ENCODE measurements around the gene NUP98.
"Not testable (repeated sequence)": the region's sequence is repeated elsewhere in the genome, so short reads cannot be mapped to it uniquely, and the experiment has no call there.

NUP98 gene

GRCh38 chr11:3796801-3797328 lies 489 bp downstream of the NUP98 start:
- no peak for DNase-seq

GRCh38 chr11:3796346-3796745 lies 1.0 kb downstream of the NUP98 start:
- DNase-seq = no peak

- no peak for DNase-seq
These were observed 1.4 kb downstream of the NUP98 start for GRCh38 chr11:3796002-3796311.

GRCh38 chr11:3795131-3796001 lies 2.0 kb downstream of the NUP98 start:
- no peak for DNase-seq

GRCh38 chr11:3794387-3794786 lies 3.0 kb downstream of the NUP98 start:
- not testable (repeated sequence) for DNase-seq

- DNase-seq = no peak
These were observed 10.4 kb downstream of the NUP98 start for GRCh38 chr11:3786781-3787428.

- no peak for DNase-seq
These were observed 13.7 kb downstream of the NUP98 start for GRCh38 chr11:3783611-3784010.

GRCh38 chr11:3782963-3783362 lies 14.4 kb downstream of the NUP98 start:
- DNase-seq = no peak

- DNase-seq = no peak
These were observed 15.9 kb downstream of the NUP98 start for GRCh38 chr11:3781423-3781822.

GRCh38 chr11:3775736-3776406 lies 21.5 kb downstream of the NUP98 start:
- DNase-seq = no peak

GRCh38 chr11:3773180-3773579 lies 24.2 kb downstream of the NUP98 start:
- DNase-seq = no peak

- DNase-seq = no peak
These were observed 29.8 kb downstream of the NUP98 start for GRCh38 chr11:3767536-3767935.

- not testable (repeated sequence) for DNase-seq
These were observed 30.5 kb downstream of the NUP98 start for GRCh38 chr11:3766836-3767235.

- DNase-seq = no peak
These were observed 33.1 kb downstream of the NUP98 start for GRCh38 chr11:3764266-3764665.

- DNase-seq = no peak
These were observed 42.2 kb downstream of the NUP98 start for GRCh38 chr11:3755151-3755550.

- DNase-seq = no peak
These were observed 44.2 kb downstream of the NUP98 start for GRCh38 chr11:3753110-3753509.

- DNase-seq = no peak
These were observed 49.6 kb downstream of the NUP98 start for GRCh38 chr11:3747704-3748103.

- DNase-seq = no peak
These were observed 52.2 kb downstream of the NUP98 start for GRCh38 chr11:3745161-3745560.

GRCh38 chr11:3738723-3739122 lies 58.6 kb downstream of the NUP98 start:
- no peak for DNase-seq

GRCh38 chr11:3738241-3738640 lies 59.1 kb downstream of the NUP98 start:
- DNase-seq = no peak

GRCh38 chr11:3737386-3737933 lies 59.9 kb downstream of the NUP98 start:
- no peak for DNase-seq

GRCh38 chr11:3736816-3737215 lies 60.5 kb downstream of the NUP98 start:
- DNase-seq = no peak

GRCh38 chr11:3735827-3736226 lies 61.5 kb downstream of the NUP98 start:
- no peak for DNase-seq
